HepG2 (cell line): ENCODE results near the gene C2.

Source experiments
- FOSL2 ChIP-seq: sonication (generic); formaldehyde crosslinking; IDR thresholded peaks from 2 replicates; pipeline ENCODE4 v1.4.0; 2020; ENCODE audit warnings: missing genetic modification reagents
- ZNF737 ChIP-seq: sonication (generic); formaldehyde crosslinking; IDR thresholded peaks from 2 replicates; pipeline ENCODE4 v1.5.0; 2020; ENCODE audit warnings: missing genetic modification reagents, mild to moderate bottlenecking, borderline replicate concordance

DNA sequence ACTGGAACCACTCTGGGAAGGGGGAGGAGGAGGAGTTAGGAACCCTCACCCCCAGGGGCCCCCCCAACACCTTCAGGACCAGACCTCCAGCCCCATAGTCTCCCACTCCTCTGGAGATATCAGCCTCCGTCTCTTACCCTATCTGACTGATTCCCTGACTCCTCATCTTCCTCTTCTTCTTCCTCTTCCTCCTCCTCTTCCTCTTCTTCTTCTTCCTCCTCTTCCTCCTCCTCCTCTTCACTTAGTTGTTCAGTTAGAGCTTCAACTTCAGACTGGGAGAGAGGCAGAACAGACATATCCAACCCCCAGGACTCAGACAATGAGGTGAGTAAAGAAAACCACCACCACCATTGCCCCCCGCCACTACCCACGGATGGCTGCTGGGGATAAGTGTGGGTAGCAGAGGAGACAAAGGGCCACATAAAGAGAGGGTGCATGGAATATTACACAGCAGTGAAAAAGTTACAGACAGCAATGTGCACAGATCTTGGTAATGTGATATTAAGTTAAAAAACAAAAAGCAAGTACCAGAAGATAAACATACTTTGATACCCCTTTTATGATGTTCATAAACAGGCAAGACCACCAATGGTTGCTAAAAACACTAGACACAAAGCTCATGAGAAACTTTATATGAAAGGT lies 38.1 kb upstream of the C2 start:
- no peak for TF ChIP-seq ZNF737 (CRISPR knock-in tag)
- no peak for TF ChIP-seq FOSL2 (CRISPR knock-in tag)
